ENCODE measurements around the gene PGBD1.

Gene PGBD1

GRCh38 chr6:28264834-28265401 is 16.5 kb upstream of the PGBD1 start:
- Histone ChIP-seq H2BK15ac (replicated peaks; ENCODE audit: low read depth) (no peak overlapping the region), H4K8ac (ENCODE audit: low read depth, low read length) (no peak overlapping the region), H3K56ac (ENCODE audit: low read length) (no peak overlapping the region), H3K79me1 (ENCODE audit: low read length) (no peaks in the 10 kb centered on the region), H3K4me2 (ENCODE audit: low read length) (no peak overlapping the region), H2BK5ac (ENCODE audit: low read length) (no peak overlapping the region), H3K79me2 (ENCODE audit: control insufficient read depth, insufficient read depth, low read length) (peaks cover 6% of the 10 kb centered on the region), H3K27me3 (ENCODE audit: insufficient read depth, low read length, poor library complexity) (no peaks in the 10 kb centered on the region), H3K4ac (ENCODE audit: low read depth, low read length) (no peak overlapping the region), H2AK5ac (ENCODE audit: low read length) (no peak overlapping the region), H2BK120ac (ENCODE audit: low read depth, low read length) (no peak overlapping the region), H3K4me1 (ENCODE audit: control insufficient read depth, low read depth, low read length) (no peaks in the 10 kb centered on the region), H3K36me3 (ENCODE audit: control insufficient read depth, insufficient read depth, low read length) (no peaks in the 10 kb centered on the region), H3K4me3 (ENCODE audit: low read length) (no peak overlapping the region), H4K5ac (ENCODE audit: low read length) (no peak overlapping the region), H3K27ac (ENCODE audit: low read depth, low read length) (no peak overlapping the region), H3K18ac (ENCODE audit: low read length) (no peak overlapping the region), H3K9ac (ENCODE audit: low read length) (no peak overlapping the region), H3K23ac (ENCODE audit: low read length) (no peak overlapping the region)
- DNase-seq: no peak
- WGBS (ENCODE audit: extremely low coverage, insufficient coverage, low lambda C conversion rate): no CpG with 5 or more reads among the region's 4 CpGs

- H3K4ac ChIP-seq (ENCODE audit: low read depth, low read length): no peak overlapping the region
- H3K56ac ChIP-seq (ENCODE audit: low read length): no peak overlapping the region
- no peak overlapping the region for H2BK120ac ChIP-seq (ENCODE audit: low read depth, low read length)
- H3K27me3 ChIP-seq (ENCODE audit: insufficient read depth, low read length, poor library complexity): no peaks in the 10 kb centered on the region
- no peak overlapping the region for H3K23ac ChIP-seq (ENCODE audit: low read length)
- no peak overlapping the region for H4K5ac ChIP-seq (ENCODE audit: low read length)
- 100% methylated on average over 2 of the region's 5 CpGs for WGBS (ENCODE audit: extremely low coverage, insufficient coverage, low lambda C conversion rate)
- H2BK15ac ChIP-seq (replicated peaks; ENCODE audit: low read depth): no peak overlapping the region
- no peak overlapping the region for H2BK5ac ChIP-seq (ENCODE audit: low read length)
- H3K36me3 ChIP-seq (ENCODE audit: control insufficient read depth, insufficient read depth, low read length): no peaks in the 10 kb centered on the region
- H3K79me1 ChIP-seq (ENCODE audit: low read length): peaks cover 2% of the 10 kb centered on the region
- H3K4me3 ChIP-seq (ENCODE audit: low read length): no peak overlapping the region
- no peak overlapping the region for H3K4me2 ChIP-seq (ENCODE audit: low read length)
- no peak overlapping the region for H3K18ac ChIP-seq (ENCODE audit: low read length)
- H3K79me2 ChIP-seq (ENCODE audit: control insufficient read depth, insufficient read depth, low read length): peaks cover 6% of the 10 kb centered on the region
- H4K8ac ChIP-seq (ENCODE audit: low read depth, low read length): no peak overlapping the region
- no peak overlapping the region for H3K27ac ChIP-seq (ENCODE audit: low read depth, low read length)
- no peak overlapping the region for H2AK5ac ChIP-seq (ENCODE audit: low read length)
- H3K4me1 ChIP-seq (ENCODE audit: control insufficient read depth, low read depth, low read length): no peaks in the 10 kb centered on the region
- DNase-seq: no peak
- H3K9ac ChIP-seq (ENCODE audit: low read length): peak overlapping the region; percentile 65
Measured at GRCh38 chr6:28266563-28266961, 14.8 kb upstream of the PGBD1 start.

DNA sequence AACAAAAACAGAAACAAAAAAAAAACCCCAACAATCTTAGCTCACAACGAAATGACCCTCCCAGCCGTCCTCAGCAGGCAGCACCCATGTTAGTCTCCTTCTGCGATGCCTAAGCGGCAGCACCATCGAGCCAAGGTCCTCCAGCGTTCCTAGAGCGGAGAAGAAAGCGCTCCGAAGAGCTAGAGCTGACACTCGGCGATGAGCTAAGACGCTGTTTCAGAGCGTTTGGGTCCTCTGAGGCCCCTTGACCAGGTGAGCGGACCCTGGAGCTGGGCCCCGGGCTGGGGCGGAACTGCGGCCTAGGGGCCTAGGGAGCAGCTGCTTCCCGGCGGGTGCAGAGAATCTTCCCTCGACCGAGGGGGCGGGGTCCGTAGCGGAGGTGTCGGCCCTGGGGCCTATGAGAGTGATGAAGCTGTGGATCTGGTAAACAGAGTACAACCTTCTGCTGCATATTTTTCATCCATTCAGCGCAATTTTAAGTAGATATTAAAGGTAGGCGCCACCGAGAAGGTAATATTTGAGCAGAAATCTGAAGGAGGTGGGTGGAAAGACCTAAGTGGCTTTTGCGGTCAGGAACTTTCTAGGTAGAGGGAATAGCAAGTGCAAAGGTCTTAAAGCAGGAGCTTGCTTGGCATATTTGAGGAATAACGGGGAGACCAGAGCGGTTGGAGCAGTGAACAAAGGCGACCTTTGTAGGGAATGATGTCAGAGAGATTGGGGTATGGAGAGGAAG is 14.2 kb upstream of the PGBD1 start, which contains the start of gene ZSCAN26:
Gene ZSCAN26 (plus strand): TSS at position 182 of the 733 bp plus-strand sequence. CDS start 4,777 bp downstream, outside the sequence.
- Histone ChIP-seq H3K9ac (ENCODE audit: low read length) (peak within 1 kb of the TSS; percentile 65), H2BK15ac (replicated peaks; ENCODE audit: low read depth) (no peak within 1 kb of the TSS), H2BK120ac (ENCODE audit: low read depth, low read length) (no peak within 1 kb of the TSS), H3K4me1 (ENCODE audit: control insufficient read depth, low read depth, low read length) (no peaks in the 10 kb centered on the region), H3K56ac (ENCODE audit: low read length) (peak within 1 kb of the TSS; percentile 74), H3K27ac (ENCODE audit: low read depth, low read length) (peak within 1 kb of the TSS; percentile 18), H4K5ac (ENCODE audit: low read length) (no peak within 1 kb of the TSS), H3K27me3 (ENCODE audit: insufficient read depth, low read length, poor library complexity) (no peaks in the 10 kb centered on the region), H4K8ac (ENCODE audit: low read depth, low read length) (no peak within 1 kb of the TSS), H3K4me2 (ENCODE audit: low read length) (peak within 1 kb of the TSS; percentile 93), H3K4me3 (ENCODE audit: low read length) (peak within 1 kb of the TSS; percentile 32), H3K79me1 (ENCODE audit: low read length) (peaks cover 2% of the 10 kb centered on the region), H3K36me3 (ENCODE audit: control insufficient read depth, insufficient read depth, low read length) (peaks cover under 1% of the 10 kb centered on the region), H3K4ac (ENCODE audit: low read depth, low read length) (no peak within 1 kb of the TSS), H3K79me2 (ENCODE audit: control insufficient read depth, insufficient read depth, low read length) (peaks cover 6% of the 10 kb centered on the region), H3K18ac (ENCODE audit: low read length) (peak within 1 kb of the TSS; percentile 24), H3K23ac (ENCODE audit: low read length) (no peak within 1 kb of the TSS), H2AK5ac (ENCODE audit: low read length) (no peak within 1 kb of the TSS), H2BK5ac (ENCODE audit: low read length) (no peak within 1 kb of the TSS)
- peak; percentile 96 for DNase-seq
- no CpG with 5 or more reads among the region's 32 CpGs for WGBS (ENCODE audit: extremely low coverage, insufficient coverage, low lambda C conversion rate)

DNA sequence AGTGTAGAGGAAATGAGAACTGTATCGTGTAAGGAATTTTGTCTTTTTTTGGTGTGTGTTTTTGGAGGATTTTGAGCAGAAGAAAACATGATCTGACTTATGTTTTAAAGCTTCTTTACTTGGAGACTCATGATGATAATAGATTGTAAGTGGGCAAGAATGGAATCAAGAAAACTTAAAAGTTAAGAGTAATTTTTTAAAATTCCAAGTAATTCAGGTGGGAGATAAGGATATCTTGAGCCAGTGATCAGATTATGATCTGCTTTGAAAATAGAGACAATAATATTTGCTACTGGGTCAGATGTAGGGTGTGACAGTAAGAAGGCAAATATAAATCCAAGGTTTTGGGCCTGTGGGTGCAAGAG is 13.7 kb upstream of the PGBD1 start:
- Histone ChIP-seq H2BK15ac (replicated peaks; ENCODE audit: low read depth) (no peak overlapping the region), H3K79me1 (ENCODE audit: low read length) (peaks cover 2% of the 10 kb centered on the region), H3K4ac (ENCODE audit: low read depth, low read length) (no peak overlapping the region), H2AK5ac (ENCODE audit: low read length) (no peak overlapping the region), H3K27ac (ENCODE audit: low read depth, low read length) (no peak overlapping the region), H3K9ac (ENCODE audit: low read length) (peak overlapping the region; percentile 65), H4K5ac (ENCODE audit: low read length) (no peak overlapping the region), H3K4me1 (ENCODE audit: control insufficient read depth, low read depth, low read length) (no peaks in the 10 kb centered on the region), H3K56ac (ENCODE audit: low read length) (peak overlapping the region; percentile 74), H3K36me3 (ENCODE audit: control insufficient read depth, insufficient read depth, low read length) (peaks cover 2% of the 10 kb centered on the region), H3K79me2 (ENCODE audit: control insufficient read depth, insufficient read depth, low read length) (peaks cover 6% of the 10 kb centered on the region), H3K4me2 (ENCODE audit: low read length) (peak overlapping the region; percentile 93), H3K4me3 (ENCODE audit: low read length) (peak overlapping the region; percentile 32), H2BK5ac (ENCODE audit: low read length) (no peak overlapping the region), H3K23ac (ENCODE audit: low read length) (no peak overlapping the region), H3K18ac (ENCODE audit: low read length) (no peak overlapping the region), H4K8ac (ENCODE audit: low read depth, low read length) (no peak overlapping the region), H3K27me3 (ENCODE audit: insufficient read depth, low read length, poor library complexity) (no peaks in the 10 kb centered on the region), H2BK120ac (ENCODE audit: low read depth, low read length) (no peak overlapping the region)
- DNase-seq: no peak
- 100% methylated on average over 1 of the region's 1 CpG for WGBS (ENCODE audit: extremely low coverage, insufficient coverage, low lambda C conversion rate)

GRCh38 chr6:28269492-28269891 is 11.9 kb upstream of the PGBD1 start:
- H3K4me3 ChIP-seq (ENCODE audit: low read length): no peak overlapping the region
- H3K4me2 ChIP-seq (ENCODE audit: low read length): no peak overlapping the region
- peak; percentile 9 for DNase-seq
- H3K27me3 ChIP-seq (ENCODE audit: insufficient read depth, low read length, poor library complexity): no peaks in the 10 kb centered on the region
- peaks cover 2% of the 10 kb centered on the region for H3K79me1 ChIP-seq (ENCODE audit: low read length)
- H3K79me2 ChIP-seq (ENCODE audit: control insufficient read depth, insufficient read depth, low read length): peaks cover 6% of the 10 kb centered on the region
- H2BK5ac ChIP-seq (ENCODE audit: low read length): no peak overlapping the region
- no peaks in the 10 kb centered on the region for H3K4me1 ChIP-seq (ENCODE audit: control insufficient read depth, low read depth, low read length)
- no peak overlapping the region for H3K23ac ChIP-seq (ENCODE audit: low read length)
- H3K18ac ChIP-seq (ENCODE audit: low read length): no peak overlapping the region
- no peak overlapping the region for H3K56ac ChIP-seq (ENCODE audit: low read length)
- H4K8ac ChIP-seq (ENCODE audit: low read depth, low read length): no peak overlapping the region
- H2BK120ac ChIP-seq (ENCODE audit: low read depth, low read length): no peak overlapping the region
- no peak overlapping the region for H4K5ac ChIP-seq (ENCODE audit: low read length)
- no peak overlapping the region for H3K9ac ChIP-seq (ENCODE audit: low read length)
- no peak overlapping the region for H3K27ac ChIP-seq (ENCODE audit: low read depth, low read length)
- H2BK15ac ChIP-seq (replicated peaks; ENCODE audit: low read depth): no peak overlapping the region
- no peak overlapping the region for H2AK5ac ChIP-seq (ENCODE audit: low read length)
- H3K4ac ChIP-seq (ENCODE audit: low read depth, low read length): no peak overlapping the region
- peaks cover 2% of the 10 kb centered on the region for H3K36me3 ChIP-seq (ENCODE audit: control insufficient read depth, insufficient read depth, low read length)

DNA sequence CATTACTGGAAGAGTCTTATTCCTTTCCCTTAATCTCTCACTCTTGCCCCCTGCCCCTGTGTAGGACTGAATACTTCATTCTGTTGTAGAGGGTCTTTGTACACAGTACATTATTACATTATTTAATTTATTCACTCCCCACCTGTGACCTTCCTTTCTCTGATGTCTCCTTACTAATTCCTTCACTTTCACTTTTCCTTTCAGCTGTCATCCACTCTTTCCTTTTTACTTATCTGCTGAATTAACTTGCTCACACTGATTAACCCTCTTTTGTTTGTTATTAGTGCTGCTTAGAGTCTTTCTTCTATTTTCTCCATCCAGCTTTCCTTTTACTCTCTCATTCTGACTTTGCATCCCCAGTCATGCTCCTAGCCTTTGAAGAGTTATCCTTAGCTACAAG is 6.5 kb upstream of the PGBD1 start:
- Histone ChIP-seq H3K23ac (ENCODE audit: low read length) (no peak overlapping the region), H3K4me3 (ENCODE audit: low read length) (no peak overlapping the region)

More for the DNA sequence above, 6.5 kb upstream of the PGBD1 start:
- no peak overlapping the region for H2AK5ac ChIP-seq (ENCODE audit: low read length)
- H3K9ac ChIP-seq (ENCODE audit: low read length): no peak overlapping the region
- H3K4ac ChIP-seq (ENCODE audit: low read depth, low read length): no peak overlapping the region
- no peak overlapping the region for H2BK5ac ChIP-seq (ENCODE audit: low read length)
- H3K4me2 ChIP-seq (ENCODE audit: low read length): no peak overlapping the region
- no peak overlapping the region for H3K27ac ChIP-seq (ENCODE audit: low read depth, low read length)
- no peak overlapping the region for H2BK120ac ChIP-seq (ENCODE audit: low read depth, low read length)
- H3K36me3 ChIP-seq (ENCODE audit: control insufficient read depth, insufficient read depth, low read length): peaks cover 4% of the 10 kb centered on the region
- no peak for DNase-seq
- H3K79me2 ChIP-seq (ENCODE audit: control insufficient read depth, insufficient read depth, low read length): no peaks in the 10 kb centered on the region
- no peak overlapping the region for H3K56ac ChIP-seq (ENCODE audit: low read length)
- H3K27me3 ChIP-seq (ENCODE audit: insufficient read depth, low read length, poor library complexity): no peaks in the 10 kb centered on the region
- no peak overlapping the region for H4K8ac ChIP-seq (ENCODE audit: low read depth, low read length)
- H3K79me1 ChIP-seq (ENCODE audit: low read length): peaks cover 2% of the 10 kb centered on the region
- H3K18ac ChIP-seq (ENCODE audit: low read length): no peak overlapping the region
- H3K4me1 ChIP-seq (ENCODE audit: control insufficient read depth, low read depth, low read length): no peaks in the 10 kb centered on the region
- no peak overlapping the region for H2BK15ac ChIP-seq (replicated peaks; ENCODE audit: low read depth)
- H4K5ac ChIP-seq (ENCODE audit: low read length): no peak overlapping the region

Measured in mesendoderm (in vitro differentiated cells).